Measurements from ENCODE around the gene KCNT2.

Gene KCNT2

GRCh38 chr1:196178083-196178635, 430.1 kb downstream of the KCNT2 start:
- DNase-seq = no peak
